GM21390 (cell line): ENCODE data around the gene IFT80.
"Not testable (repeated sequence)": the region's sequence is repeated elsewhere in the genome, so short reads cannot be mapped to it uniquely, and the experiment has no call there.

ENCODE experiments used
- ATAC-seq: cut with Tn5 transposase; IDR thresholded peaks from one replicate; pipeline ENCODE4 v1.9.1; 2021; ENCODE audit not compliant: unreplicated experiment

Gene IFT80

GRCh38 chr3:160369784-160370183 is 29.2 kb downstream of the IFT80 start:
- ATAC-seq, result no peak

DNA sequence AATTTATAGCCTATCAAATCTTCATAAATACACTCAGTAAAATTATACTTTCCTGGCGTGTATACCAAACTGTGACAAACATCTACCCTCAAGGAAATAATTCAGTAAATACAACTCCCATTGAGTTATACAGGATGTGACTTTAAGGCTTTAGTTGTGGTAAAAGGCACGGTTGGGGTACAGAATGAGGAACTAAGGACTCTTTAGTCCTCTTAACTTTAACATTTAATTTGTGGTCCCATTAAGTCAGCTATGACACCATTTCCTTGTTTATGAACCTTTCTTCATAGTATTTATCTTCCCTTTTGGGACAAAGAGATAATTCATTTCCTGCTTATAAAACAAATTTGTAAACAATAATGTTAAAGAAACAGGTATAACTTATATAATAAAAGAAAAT is 30.2 kb downstream of the IFT80 start:
- ATAC-seq, result no peak

- ATAC-seq, result no peak
Measured at GRCh38 chr3:160365869-160366522, 33.0 kb downstream of the IFT80 start.

DNA sequence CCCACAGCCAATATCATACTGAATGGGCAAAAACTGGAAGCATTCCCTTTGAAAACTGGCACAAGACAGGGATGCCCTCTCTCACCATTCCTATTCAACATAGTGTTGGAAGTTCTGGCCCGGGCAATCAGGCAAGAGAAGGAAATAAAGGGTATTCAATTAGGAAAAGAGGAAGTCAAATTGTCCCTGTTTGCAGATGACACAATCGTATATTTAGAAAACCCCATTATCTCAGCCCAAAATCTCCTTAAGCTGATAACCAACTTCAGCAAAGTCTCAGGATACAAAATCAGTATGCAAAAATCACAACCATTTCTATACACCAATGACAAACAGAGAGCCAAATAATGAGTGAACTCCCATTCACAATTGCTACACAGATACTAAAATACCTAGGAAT is 36.1 kb downstream of the IFT80 start:
- not testable (repeated sequence) for ATAC-seq

DNA sequence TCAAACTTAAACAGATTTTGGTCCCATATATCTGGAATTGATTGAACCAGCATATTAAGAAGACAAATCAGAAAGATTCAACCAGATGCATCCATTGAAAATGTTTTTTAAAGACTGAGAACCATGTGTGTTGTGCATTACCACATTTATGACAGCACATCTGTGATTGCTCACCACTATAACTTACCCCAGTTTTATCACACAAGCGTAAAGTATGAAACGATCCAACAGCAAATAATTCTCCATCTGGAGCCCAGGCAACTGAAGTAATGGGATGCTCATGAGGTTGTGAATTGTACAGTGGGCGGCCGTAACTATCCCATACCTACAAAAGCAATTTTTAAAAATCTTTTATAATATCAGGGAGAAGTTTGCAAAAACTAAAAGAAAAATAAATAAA is 43.2 kb downstream of the IFT80 start:
- no peak for ATAC-seq

- no peak for ATAC-seq
Measured at GRCh38 chr3:160346511-160346910, 52.5 kb downstream of the IFT80 start.

- ATAC-seq, result no peak
Measured at GRCh38 chr3:160343132-160343531, 55.9 kb downstream of the IFT80 start.

DNA sequence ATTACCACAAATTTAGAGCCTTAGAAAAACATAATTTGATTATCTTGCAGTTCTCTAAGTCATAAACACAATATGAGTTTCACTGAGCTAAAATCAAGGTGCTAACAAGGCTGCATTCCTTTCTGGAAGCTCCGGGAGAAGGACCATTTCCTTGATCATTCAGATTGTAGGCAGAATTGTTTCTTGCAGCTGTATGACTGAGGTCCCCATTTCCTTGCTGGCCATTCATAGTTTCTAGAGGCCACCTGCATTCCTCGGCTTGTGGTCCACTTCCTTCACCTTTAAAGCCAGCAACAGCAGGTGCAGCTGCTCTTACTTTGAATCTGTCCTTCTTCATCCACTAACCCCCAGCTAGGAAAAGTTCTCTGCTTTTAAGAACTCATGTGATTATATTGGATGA is 58.7 kb downstream of the IFT80 start:
- ATAC-seq, result no peak

DNA sequence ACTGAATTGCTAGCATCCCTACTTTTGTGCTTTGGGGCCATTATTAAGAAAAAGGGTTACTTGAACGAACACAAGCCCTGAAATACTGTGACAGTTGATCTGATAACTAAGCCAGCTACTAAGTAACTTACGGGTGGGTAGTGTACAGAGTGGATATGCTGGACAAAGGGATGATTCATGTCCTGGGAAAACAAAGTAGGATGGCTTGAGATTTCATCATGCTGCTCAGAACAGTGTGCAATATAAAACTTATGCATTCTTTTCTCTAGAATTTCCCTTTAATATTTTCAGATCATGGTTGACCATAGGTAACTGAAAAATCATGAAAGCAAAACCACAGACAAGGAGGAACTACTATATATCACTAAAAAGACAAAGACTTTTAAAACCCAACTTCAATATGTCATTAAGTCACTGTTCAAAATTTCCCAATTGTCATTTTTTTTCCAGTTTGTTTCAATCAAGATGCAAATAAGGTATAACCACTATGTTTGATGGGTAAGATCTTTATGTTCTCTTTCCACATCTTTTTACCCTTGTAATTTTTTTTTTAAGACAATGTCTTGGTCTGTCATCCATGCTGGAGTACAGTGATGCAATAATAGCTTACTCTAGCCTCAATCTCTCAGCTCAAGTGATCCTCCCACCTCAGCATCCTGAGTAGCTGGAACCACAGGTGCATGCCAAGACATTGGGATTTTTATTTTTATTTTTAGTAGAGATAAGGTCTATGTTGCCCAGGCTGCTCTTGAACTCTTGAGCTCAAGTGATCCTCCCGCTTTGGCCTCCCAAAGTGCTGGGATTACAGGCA is 67.7 kb downstream of the IFT80 start:
- no peak for ATAC-seq

DNA sequence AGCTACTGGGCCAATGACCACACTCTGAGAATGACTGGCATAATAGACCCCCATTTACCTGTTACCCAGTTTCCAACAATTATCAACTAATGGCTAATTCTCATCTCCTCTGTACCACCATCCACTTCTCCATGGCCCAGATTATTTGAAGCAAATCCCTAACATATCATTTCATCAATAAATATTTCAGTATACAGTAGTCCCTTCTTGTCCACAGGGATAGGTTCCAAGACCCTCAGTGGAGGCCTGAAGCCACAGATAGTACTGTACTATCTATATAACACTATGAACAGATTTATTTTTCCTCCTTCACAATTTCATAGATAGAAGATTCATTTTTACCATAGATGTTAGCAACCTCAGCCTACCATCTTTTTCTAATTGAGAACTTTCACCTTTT is 68.3 kb downstream of the IFT80 start:
- ATAC-seq, result no peak

- ATAC-seq, result no peak
Measured at GRCh38 chr3:160330109-160330508, 68.9 kb downstream of the IFT80 start.

- ATAC-seq, result not testable (repeated sequence)
Measured at GRCh38 chr3:160326286-160326685, 72.7 kb downstream of the IFT80 start.

GRCh38 chr3:160321821-160322220 is 77.2 kb downstream of the IFT80 start:
- ATAC-seq, result not testable (repeated sequence)

DNA sequence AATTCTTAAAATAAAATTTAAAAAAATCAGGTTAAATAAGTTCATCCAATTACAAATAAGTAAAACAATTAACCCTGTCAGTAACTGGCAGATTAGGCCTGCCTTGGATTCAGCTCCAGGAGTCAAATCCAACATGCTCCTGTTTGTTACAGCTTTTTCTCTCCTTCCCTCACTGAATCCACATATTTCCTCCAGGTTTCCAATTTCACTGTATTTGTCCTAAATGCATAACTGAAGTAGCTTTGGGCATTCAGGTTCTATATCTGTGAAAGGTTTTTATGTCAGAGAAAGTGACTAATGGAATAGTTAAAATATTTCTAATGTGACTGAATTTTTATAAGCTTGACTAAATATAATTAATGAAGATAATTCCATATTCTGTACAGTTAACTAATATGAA is 79.7 kb downstream of the IFT80 start:
- no peak for ATAC-seq

DNA sequence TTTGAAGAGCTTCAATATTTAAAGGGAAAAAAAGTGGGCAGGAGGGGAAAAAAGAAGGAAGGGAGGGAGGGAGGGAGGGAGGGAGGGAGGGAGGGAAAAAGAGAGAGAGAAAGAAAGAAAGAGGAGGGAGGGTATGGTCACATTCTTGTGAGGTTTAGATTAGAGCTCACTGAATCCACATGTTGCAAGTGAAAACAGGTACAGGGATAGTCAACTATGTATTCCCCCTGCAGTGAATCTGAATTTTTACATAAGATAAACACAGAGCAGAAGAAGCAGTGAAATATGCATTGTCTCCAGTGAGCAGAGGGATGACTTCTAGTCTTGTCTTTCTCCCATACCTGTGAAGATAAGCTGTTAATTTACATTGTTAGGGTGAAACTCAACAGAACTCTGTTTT is 84.0 kb downstream of the IFT80 start:
- no peak for ATAC-seq

DNA sequence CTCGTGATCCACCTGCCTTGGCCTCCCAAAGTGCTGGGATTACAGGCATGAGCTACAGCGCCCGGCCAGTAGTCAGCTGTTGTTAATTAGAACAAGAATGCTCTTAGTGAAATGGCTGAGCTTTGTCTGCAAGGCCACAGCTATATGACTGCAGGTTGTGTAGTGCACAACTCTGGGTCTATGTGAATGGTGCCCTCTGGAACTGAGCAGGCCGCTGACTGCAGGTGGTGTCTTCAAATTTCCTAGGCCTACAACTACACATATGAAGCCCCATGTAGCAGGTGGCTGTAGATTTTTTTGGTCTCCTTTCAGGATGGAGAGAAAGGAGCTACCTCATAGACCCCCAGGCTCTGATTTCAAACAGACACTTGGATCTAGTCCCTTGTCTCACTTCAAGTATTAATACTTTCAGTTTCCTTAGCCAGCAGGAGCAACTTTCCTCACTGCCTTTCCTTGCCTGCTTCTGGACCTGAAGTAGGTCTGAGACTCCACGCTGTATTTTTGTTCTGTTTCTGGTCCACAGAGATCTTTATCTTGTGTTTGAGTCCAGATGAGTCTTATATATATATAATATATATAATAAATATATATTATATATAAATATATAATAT is 86.9 kb downstream of the IFT80 start:
- ATAC-seq, result no peak

DNA sequence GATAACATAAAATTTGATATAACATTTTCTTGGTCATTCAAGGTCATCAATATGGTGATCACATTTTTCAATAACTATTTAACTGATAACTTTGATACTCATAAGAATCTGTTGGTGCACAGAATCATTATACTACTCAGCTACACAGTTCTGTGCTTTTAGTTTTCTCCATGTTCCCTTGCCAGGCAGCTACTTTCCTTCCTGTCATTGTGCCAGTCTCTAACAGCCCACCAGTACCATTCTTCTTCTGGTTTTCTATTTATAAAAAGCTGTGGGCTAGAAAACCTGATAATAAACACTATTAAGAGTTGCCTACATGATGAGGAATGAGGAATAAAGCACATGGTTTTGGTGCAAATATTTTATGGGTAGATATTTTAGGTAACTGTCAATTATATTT is 96.2 kb downstream of the IFT80 start:
- no peak for ATAC-seq

- no peak for ATAC-seq
Measured at GRCh38 chr3:160296591-160296990, 102.4 kb downstream of the IFT80 start.

GRCh38 chr3:160291909-160292299 is 107.1 kb downstream of the IFT80 start:
- ATAC-seq, result no peak

- ATAC-seq, result no peak
Measured at GRCh38 chr3:160291290-160291908, 107.6 kb downstream of the IFT80 start.

DNA sequence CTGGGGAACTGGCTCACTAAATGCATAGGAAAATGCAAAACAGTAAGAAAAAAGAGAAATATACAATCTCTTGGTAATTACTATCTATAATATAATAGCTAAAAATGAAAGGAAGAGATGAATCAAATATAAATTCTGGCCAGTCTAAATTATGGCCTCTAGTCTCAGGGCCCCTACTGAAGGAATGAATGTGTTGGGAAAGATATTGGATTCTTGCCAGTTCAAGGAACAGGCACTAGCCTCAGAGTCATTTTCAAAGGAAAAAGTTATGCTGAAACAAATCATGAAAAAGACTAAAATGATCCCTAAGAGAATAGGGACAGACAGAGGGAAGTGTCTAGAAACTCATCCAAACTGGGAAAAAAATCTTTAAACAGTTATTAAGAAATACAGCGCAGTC is 111.4 kb downstream of the IFT80 start:
- no peak for ATAC-seq

DNA sequence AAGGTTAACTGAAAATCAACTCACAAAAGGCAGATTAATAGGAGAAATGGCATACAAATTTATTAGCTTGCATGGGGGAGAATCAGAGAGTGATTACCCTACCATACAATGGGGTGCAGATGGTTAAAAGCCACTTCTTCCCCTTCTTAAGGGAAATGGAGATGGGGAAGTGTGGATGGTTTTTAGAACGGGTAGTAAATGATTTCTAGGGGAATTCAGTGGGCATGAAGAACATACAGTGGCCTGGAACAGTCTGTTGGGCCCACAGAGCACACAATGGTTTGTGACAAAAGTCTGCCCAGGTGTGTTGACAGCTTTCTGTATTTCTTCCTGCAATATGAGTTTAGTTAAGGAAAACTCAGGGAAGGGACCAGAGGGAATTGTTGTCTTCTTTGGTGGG is 112.8 kb downstream of the IFT80 start:
- no peak for ATAC-seq
